Caco-2 (cell line): ENCODE data around the gene CFAP251. TPM values are rescaled to one million over a fixed set of nuclear protein-coding genes. Genes with fewer than 3 reads are reported as not detected.
A peak's percentile ranks its signal among the peaks of the same experiment; 100 is the strongest.

Experiments used
- BruUV-seq: library from RNA; stranded (reverse); fragments of 400-500 nt; replicated peaks from 2 replicates; lab custom pipeline; 2021; lab: Mats Ljungman, UMichigan
- CTCF ChIA-PET: fragments of 300-600 bp; sonication (Branson Sonifier 250); formaldehyde crosslinking; loops from one replicate; lab custom pipeline; 2022; ENCODE audit warnings: antibody characterized with exemption; lab: Charles Lee
- POLR2A ChIA-PET: fragments of 300-600 bp; sonication (Branson Sonifier 250); formaldehyde crosslinking; loops from one replicate; lab custom pipeline; 2022; ENCODE audit warnings: antibody characterized with exemption; lab: Charles Lee
- DNase-seq, 2 experiments: peaks; one replicate each; pipeline versions ENCODE4 v3.0.0 to v3.0.0-alpha.2; 2020 to 2022
- H3K27me3 ChIP-seq: replicated peaks from 2 replicates; pipeline ENCODE4 v1.6.0; 2011; ENCODE audit warnings: low read length; ENCODE audit not compliant: control insufficient read depth, insufficient read depth
- H3K36me3 ChIP-seq: 2 replicates; pipeline ENCODE4 v1.5.1; 2011; ENCODE audit warnings: low read length; ENCODE audit not compliant: control insufficient read depth, insufficient read depth
- H3K4me1 ChIP-seq: fragments of 250-450 bp; sonication (Bioruptor Pico); 2 replicates; pipeline ENCODE4 v1.5.1; 2020; ENCODE audit warnings: mild to moderate bottlenecking
- H3K4me3 ChIP-seq: 2 replicates; pipeline ENCODE4 v1.5.1; 2011; ENCODE audit warnings: low read depth, mild to moderate bottlenecking, control low read depth, low read length
- H3K9me3 ChIP-seq: fragments of 250-450 bp; sonication (Bioruptor Pico); 2 replicates; pipeline ENCODE4 v1.5.1; 2020; ENCODE audit warnings: mild to moderate bottlenecking, moderate library complexity
- H3K27ac Mint-ChIP-seq: one replicate; pipeline ENCODE4 v1.8.0; 2022; ENCODE audit warnings: mixed read lengths; ENCODE audit not compliant: unreplicated experiment
- H3K27me3 Mint-ChIP-seq: one replicate; pipeline ENCODE4 v1.8.0; 2022; ENCODE audit warnings: mixed read lengths; ENCODE audit not compliant: insufficient read depth, unreplicated experiment
- H3K36me3 Mint-ChIP-seq: one replicate; pipeline ENCODE4 v1.8.0; 2022; ENCODE audit warnings: mild to moderate bottlenecking, mixed read lengths; ENCODE audit not compliant: insufficient read depth, unreplicated experiment
- H3K4me1 Mint-ChIP-seq: one replicate; pipeline ENCODE4 v1.8.0; 2022; ENCODE audit warnings: low read depth, mixed read lengths; ENCODE audit not compliant: unreplicated experiment
- H3K4me3 Mint-ChIP-seq: one replicate; pipeline ENCODE4 v1.8.0; 2022; ENCODE audit warnings: mild to moderate bottlenecking, moderate library complexity, mixed read lengths; ENCODE audit not compliant: unreplicated experiment
- H3K9me3 Mint-ChIP-seq: one replicate; pipeline ENCODE4 v1.8.0; 2022; ENCODE audit warnings: mixed read lengths; ENCODE audit not compliant: unreplicated experiment
- intact Hi-C: fragments of 100-400 bp; cut with micrococcal nuclease; formaldehyde crosslinking; loops from one replicate; pipeline ENCODE4 v1.10.0; 2022; ENCODE audit not compliant: unreplicated experiment
- total RNA-seq: library from RNA; stranded (reverse); gene quantifications from 2 replicates; pipeline ENCODE4 v1.2.3, GENCODE V29; 2022
- TF ChIP-seq, protein P1 (sequence below), 2 experiments: fragments of 200-600 bp in 1 of 2; IDR thresholded peaks; 1 replicate in 1 of 2; 2 replicates in 1 of 2; pipeline versions ENCODE4 v1.5.1 to v1.8.0; 2011 to 2022; ENCODE audit warnings: antibody characterized with exemption in 1 of 2, control low read depth in 1 of 2, inconsistent platforms in 1 of 2, low read depth in 1 of 2, low read length in 1 of 2, mild to moderate bottlenecking in 1 of 2, moderate library complexity in 1 of 2; ENCODE audit not compliant: insufficient read depth in 1 of 2, severe bottlenecking in 1 of 2, unreplicated experiment in 1 of 2

The CFAP251 gene
- total RNA-seq, 1 experiment from 2014 or later, result 1.2 TPM

DNA sequence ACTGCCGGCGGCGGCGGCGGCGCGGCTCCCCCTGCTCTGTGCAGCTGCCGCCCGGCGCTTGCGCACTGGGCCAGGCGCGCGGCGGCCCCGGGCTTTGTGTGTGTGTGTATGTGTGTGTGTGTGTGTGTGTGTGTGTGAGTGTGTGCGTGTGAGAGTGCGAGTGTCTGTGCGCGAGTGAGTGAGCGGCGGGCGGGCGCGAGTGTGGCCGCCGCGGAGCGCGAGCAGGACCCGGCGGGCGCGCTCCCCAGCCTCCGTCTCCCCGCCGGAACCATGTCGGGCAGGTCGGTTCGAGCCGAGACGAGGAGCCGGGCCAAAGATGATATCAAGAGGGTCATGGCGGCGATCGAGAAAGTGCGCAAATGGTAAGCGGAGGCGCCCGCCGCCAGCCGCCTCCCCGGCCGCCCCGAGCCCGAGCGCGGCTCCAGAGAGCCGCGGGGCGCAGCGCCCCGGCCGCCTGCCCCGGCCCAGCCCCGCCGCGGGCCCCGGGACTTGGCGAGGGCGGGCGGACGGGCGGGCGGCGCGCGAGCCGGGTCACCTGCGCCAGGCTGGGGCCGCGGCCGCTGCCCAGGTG lies 103.5 kb downstream of the CFAP251 start, which contains the start of gene BCL7A:
TSS of gene BCL7A (plus strand) at position 63 of the 571 bp plus-strand sequence. CDS start at position 271, 208 bp downstream.
- Histone ChIP-seq H3K9me3 (peaks cover 13% of the 10 kb centered on the region; the same call in 1 of the 2 replicates), H3K27me3 (no peaks in the 10 kb centered on the region), H3K36me3 (no peaks in the 10 kb centered on the region), H3K4me3 (peak within 1 kb of the TSS; percentile 65), H3K4me1 (peaks cover 10% of the 10 kb centered on the region)
- TF ChIP-seq, protein P1, sequence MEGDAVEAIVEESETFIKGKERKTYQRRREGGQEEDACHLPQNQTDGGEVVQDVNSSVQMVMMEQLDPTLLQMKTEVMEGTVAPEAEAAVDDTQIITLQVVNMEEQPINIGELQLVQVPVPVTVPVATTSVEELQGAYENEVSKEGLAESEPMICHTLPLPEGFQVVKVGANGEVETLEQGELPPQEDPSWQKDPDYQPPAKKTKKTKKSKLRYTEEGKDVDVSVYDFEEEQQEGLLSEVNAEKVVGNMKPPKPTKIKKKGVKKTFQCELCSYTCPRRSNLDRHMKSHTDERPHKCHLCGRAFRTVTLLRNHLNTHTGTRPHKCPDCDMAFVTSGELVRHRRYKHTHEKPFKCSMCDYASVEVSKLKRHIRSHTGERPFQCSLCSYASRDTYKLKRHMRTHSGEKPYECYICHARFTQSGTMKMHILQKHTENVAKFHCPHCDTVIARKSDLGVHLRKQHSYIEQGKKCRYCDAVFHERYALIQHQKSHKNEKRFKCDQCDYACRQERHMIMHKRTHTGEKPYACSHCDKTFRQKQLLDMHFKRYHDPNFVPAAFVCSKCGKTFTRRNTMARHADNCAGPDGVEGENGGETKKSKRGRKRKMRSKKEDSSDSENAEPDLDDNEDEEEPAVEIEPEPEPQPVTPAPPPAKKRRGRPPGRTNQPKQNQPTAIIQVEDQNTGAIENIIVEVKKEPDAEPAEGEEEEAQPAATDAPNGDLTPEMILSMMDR (IDR thresholded peaks at IDR 0.05; ENCODE audit: insufficient read depth in 1 of 2, low read depth in 1 of 2, low read length in 1 of 2, severe bottlenecking in 1 of 2, unreplicated experiment in 1 of 2), result no peak
- peak; percentile 63 to 72 for DNase-seq
- Mint-ChIP-seq H3K4me3 (peak within 1 kb of the TSS; percentile 86), H3K9me3 (peaks cover 15% of the 10 kb centered on the region), H3K27ac (peak within 1 kb of the TSS; percentile 72), H3K4me1 (no peaks in the 10 kb centered on the region), H3K36me3 (no peaks in the 10 kb centered on the region), H3K27me3 (no peaks in the 10 kb centered on the region)
- CTCF ChIA-PET, result no interaction called here
- intact Hi-C loops, result loop anchor here (2.0 kb wide), 1 partner anchor 19 kb away; no protein-coding TSS in a partner anchor
- POLR2A ChIA-PET, result no interaction called here
- BruUV-seq, result no TSS peak

DNA sequence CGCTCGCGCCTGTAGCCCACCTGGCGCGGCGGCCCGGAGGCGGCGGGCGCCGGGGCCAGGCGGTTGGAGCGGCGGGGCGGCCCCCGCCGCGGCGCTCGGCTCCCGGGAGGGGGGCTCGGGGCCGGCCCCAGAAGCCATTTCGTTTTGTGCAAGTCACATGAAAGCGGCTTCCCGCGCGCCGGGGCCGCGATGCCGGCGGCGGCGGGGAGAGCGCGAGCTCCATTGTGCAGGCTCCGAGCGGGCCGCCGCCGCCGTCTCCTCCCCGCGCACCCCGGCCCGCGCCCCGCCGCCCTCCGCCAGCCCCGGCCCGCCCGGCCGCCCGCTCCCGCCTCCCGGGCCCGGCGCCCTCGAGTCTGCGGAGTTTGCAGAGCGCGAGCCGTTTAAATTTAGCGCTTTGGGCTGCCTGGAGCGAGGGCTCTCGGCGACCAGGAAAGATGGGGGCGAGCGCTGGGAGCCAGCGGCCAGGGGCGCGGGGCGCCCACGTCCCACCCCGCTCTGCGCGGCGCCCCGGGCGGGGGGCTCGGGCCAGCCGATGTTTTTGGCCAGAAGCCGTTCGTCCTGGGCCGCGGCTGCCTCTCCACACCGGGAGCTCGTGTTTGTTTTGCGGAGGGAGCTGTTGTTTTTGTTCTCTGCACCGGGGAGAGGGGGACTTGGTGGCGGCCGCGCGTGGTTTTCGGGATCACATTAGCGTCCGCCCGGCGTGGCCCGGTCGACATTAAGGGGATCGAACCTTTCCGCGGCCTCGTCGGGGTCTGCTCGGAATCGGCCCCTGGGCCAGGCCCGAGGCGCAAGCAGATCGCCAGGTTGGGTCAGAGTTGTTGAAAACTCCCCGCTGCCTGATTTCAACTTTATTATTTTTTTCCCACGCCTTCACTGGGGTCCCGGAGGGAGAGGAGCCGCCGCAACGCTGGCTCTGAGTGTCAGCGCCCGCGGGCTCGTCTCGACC lies 104.3 kb downstream of the CFAP251 start:
- peak overlapping the region; percentile 39 for H3K27ac Mint-ChIP-seq
- no peaks in the 10 kb centered on the region for H3K27me3 ChIP-seq
- peak overlapping the region; percentile 65 for H3K4me3 ChIP-seq
- intact Hi-C loops, result loop anchor here (2.0 kb wide), 1 partner anchor 18 kb away; no protein-coding TSS in a partner anchor
- TF ChIP-seq, protein P1 (IDR thresholded peaks at IDR 0.05; ENCODE audit: insufficient read depth in 1 of 2, low read depth in 1 of 2, low read length in 1 of 2, severe bottlenecking in 1 of 2, unreplicated experiment in 1 of 2), result no peak
- no TSS peak for BruUV-seq
- H3K9me3 Mint-ChIP-seq, result peaks cover 15% of the 10 kb centered on the region
- H3K4me1 Mint-ChIP-seq, result no peaks in the 10 kb centered on the region
- POLR2A ChIA-PET, result interaction anchor here (0.8 kb wide), 1 partner anchor 25 kb away, joined by 3 read pairs; no protein-coding TSS in a partner anchor
- no peaks in the 10 kb centered on the region for H3K36me3 ChIP-seq
- peaks cover 10% of the 10 kb centered on the region for H3K4me1 ChIP-seq
- peaks cover 13% of the 10 kb centered on the region; the same call in 1 of the 2 replicates for H3K9me3 ChIP-seq
- no peaks in the 10 kb centered on the region for H3K36me3 Mint-ChIP-seq
- no peaks in the 10 kb centered on the region for H3K27me3 Mint-ChIP-seq
- peak overlapping the region; percentile 86 for H3K4me3 Mint-ChIP-seq
- DNase-seq, result peak in 1 of 2 experiments; percentile 46
- CTCF ChIA-PET, result interaction anchor here (0.6 to 0.7 kb wide), 2 partner anchors 132 to 614 kb away, joined by 3 to 4 read pairs; no protein-coding TSS in a partner anchor
